GM23338 (cell line): Measurements from ENCODE around the gene THBS4. TPM values are rescaled to one million over a fixed set of nuclear protein-coding genes. Genes with fewer than 3 reads are reported as not detected.

Experiments
- ATAC-seq: fragments of 200-7000 bp; cut with Tn5 transposase; 3 replicates; pipeline ENCODE4 v1.9.1; 2020
- DNase-seq: peaks from one replicate; pipeline ENCODE4 v3.0.0-alpha.2; 2015; ENCODE audit warnings: low spot score
- H2AFZ ChIP-seq: fragments of 200-600 bp; sonication (generic); 2 replicates; pipeline ENCODE4 v1.8.0; 2016; ENCODE audit warnings: antibody characterized with exemption, mild to moderate bottlenecking, moderate library complexity
- H3F3A ChIP-seq: fragments of 200-600 bp; sonication (generic); replicated peaks from 2 replicates; pipeline ENCODE4 v1.8.0; 2017; ENCODE audit warnings: antibody characterized with exemption, mixed run types, low read depth
- H3K27ac ChIP-seq: fragments of 200-600 bp; sonication (generic); 2 replicates; pipeline ENCODE4 v1.6.1; 2016; ENCODE audit warnings: low read depth
- H3K27me3 ChIP-seq: fragments of 200-600 bp; sonication (generic); 2 replicates; pipeline ENCODE4 v1.8.0; 2016; ENCODE audit warnings: mild to moderate bottlenecking, mixed run types, moderate library complexity; ENCODE audit not compliant: insufficient read depth
- H3K36me3 ChIP-seq: fragments of 200-600 bp; sonication (generic); 2 replicates; pipeline ENCODE4 v1.8.0; 2016; ENCODE audit warnings: mild to moderate bottlenecking; ENCODE audit not compliant: insufficient read depth
- H3K4me1 ChIP-seq: fragments of 200-600 bp; sonication (generic); 2 replicates; pipeline ENCODE4 v1.8.0; 2016; ENCODE audit warnings: mild to moderate bottlenecking, moderate library complexity; ENCODE audit not compliant: insufficient read depth
- H3K4me2 ChIP-seq: fragments of 200-600 bp; sonication (generic); 2 replicates; pipeline ENCODE4 v1.7.1; 2017; ENCODE audit warnings: mixed run types
- H3K4me3 ChIP-seq: fragments of 200-600 bp; sonication (generic); 2 replicates; pipeline ENCODE4 v1.6.1; 2016; ENCODE audit warnings: mixed run types
- H3K79me2 ChIP-seq: fragments of 200-600 bp; sonication (generic); replicated peaks from 2 replicates; pipeline ENCODE4 v1.8.0; 2017; ENCODE audit warnings: mild to moderate bottlenecking; ENCODE audit not compliant: insufficient read depth
- H3K9me2 ChIP-seq: fragments of 200-600 bp; sonication (generic); 2 replicates; pipeline ENCODE4 v1.8.0; 2017; ENCODE audit not compliant: insufficient read depth
- H4K20me1 ChIP-seq: fragments of 200-600 bp; sonication (generic); replicated peaks from 2 replicates; pipeline ENCODE4 v1.8.0; 2017; ENCODE audit warnings: mild to moderate bottlenecking; ENCODE audit not compliant: insufficient read depth
- H3K27ac Mint-ChIP-seq: 2 replicates; pipeline ENCODE4 v1.8.0; 2020; ENCODE audit warnings: inconsistent platforms, mild to moderate bottlenecking, moderate library complexity, mixed read lengths
- H3K27me3 Mint-ChIP-seq: 3 replicates; pipeline ENCODE4 v1.8.0; 2022; ENCODE audit warnings: low read depth, mild to moderate bottlenecking, moderate library complexity, mixed read lengths, inconsistent platforms; ENCODE audit not compliant: insufficient read depth, poor library complexity
- H3K36me3 Mint-ChIP-seq: 3 replicates; pipeline ENCODE4 v1.8.0; 2021; ENCODE audit warnings: low read depth, mild to moderate bottlenecking, inconsistent platforms, moderate library complexity, mixed read lengths
- H3K4me1 Mint-ChIP-seq: 3 replicates; pipeline ENCODE4 v1.8.0; 2020; ENCODE audit warnings: mild to moderate bottlenecking, inconsistent platforms, mixed read lengths
- H3K4me3 Mint-ChIP-seq: 3 replicates; pipeline ENCODE4 v1.8.0; 2021; ENCODE audit warnings: moderate library complexity, mild to moderate bottlenecking, inconsistent platforms, mixed read lengths
- H3K9me3 Mint-ChIP-seq: 3 replicates; pipeline ENCODE4 v1.8.0; 2020; ENCODE audit warnings: moderate library complexity, mild to moderate bottlenecking, inconsistent platforms, mixed read lengths
- CREB1 ChIP-seq: fragments of 250-450 bp; sonication (Bioruptor Pico); IDR thresholded peaks from 2 replicates; pipeline ENCODE4 v1.5.0; 2020; ENCODE audit warnings: low read depth, mild to moderate bottlenecking, moderate library complexity
- EZH2 ChIP-seq: fragments of 200-600 bp; sonication (generic); IDR thresholded peaks from one replicate; pipeline ENCODE4 v1.8.0; 2017; ENCODE audit warnings: antibody characterized with exemption, mild to moderate bottlenecking, low read depth; ENCODE audit not compliant: unreplicated experiment
- EZH2phosphoT487 ChIP-seq: fragments of 200-600 bp; sonication (generic); IDR thresholded peaks from one replicate; pipeline ENCODE4 v1.8.1; 2018; ENCODE audit warnings: antibody characterized with exemption; ENCODE audit not compliant: unreplicated experiment
- JUNB ChIP-seq: IDR thresholded peaks from one replicate; pipeline ENCODE4 v1.6.1; 2016; ENCODE audit warnings: antibody characterized with exemption; ENCODE audit not compliant: unreplicated experiment
- NANOG ChIP-seq: IDR thresholded peaks from 2 replicates; pipeline ENCODE4 v1.6.1; 2016; ENCODE audit warnings: antibody characterized with exemption, borderline replicate concordance
- POLR2AphosphoS5 ChIP-seq: IDR thresholded peaks from 2 replicates; pipeline ENCODE4 v1.6.1; 2016; ENCODE audit warnings: antibody characterized with exemption, low read depth
- STAT1 ChIP-seq: IDR thresholded peaks from one replicate; pipeline ENCODE4 v1.6.1; 2016; ENCODE audit warnings: antibody characterized with exemption; ENCODE audit not compliant: unreplicated experiment
- ZNF114 ChIP-seq: fragments of 250-450 bp; sonication (Bioruptor Pico); IDR thresholded peaks from 2 replicates; pipeline ENCODE4 v1.5.0; 2020; ENCODE audit warnings: mild to moderate bottlenecking, moderate library complexity
- ZNF331 ChIP-seq: fragments of 250-450 bp; sonication (Bioruptor Pico); IDR thresholded peaks from 2 replicates; pipeline ENCODE4 v1.5.0; 2020; ENCODE audit warnings: low read depth, mild to moderate bottlenecking, moderate library complexity
- ZNF462 ChIP-seq: fragments of 250-450 bp; sonication (Bioruptor Pico); IDR thresholded peaks from 2 replicates; pipeline ENCODE4 v1.5.0; 2020; ENCODE audit warnings: mild to moderate bottlenecking, moderate library complexity
- polyA plus RNA-seq: library from polyadenylated mRNA; unstranded; fragments of >200 nt; fragmentation: Nextera tagmentation; extraction: Ambion mirVana; gene quantifications from 2 replicates; pipeline ENCODE4 v1.2.1, GENCODE V29; 2016
- total RNA-seq: library from RNA; depleted of rRNA; stranded (reverse); fragments of >200 nt; shearing (Covaris generic); gene quantifications from 2 replicates; pipeline ENCODE4 v1.2.3, GENCODE V29; 2014
- TF ChIP-seq, protein P1 (sequence below): IDR thresholded peaks from 2 replicates; pipeline ENCODE4 v1.6.1; 2016; ENCODE audit warnings: antibody characterized with exemption
- TF ChIP-seq, protein P2 (sequence below): IDR thresholded peaks from one replicate; pipeline ENCODE4 v1.6.1; 2018; ENCODE audit warnings: antibody characterized with exemption; ENCODE audit not compliant: unreplicated experiment
- TF ChIP-seq, protein P3 (sequence below), 2 experiments: fragments of 200-600 bp in 1 of 2; sonication (generic) in 1 of 2; conservative IDR thresholded peaks; 2 replicates each; pipeline versions ENCODE4 v1.5.1 to v1.6.1; 2016 to 2017; ENCODE audit warnings: antibody characterized with exemption in 2 of 2, low read depth in 2 of 2, mild to moderate bottlenecking in 2 of 2, moderate library complexity in 1 of 2

THBS4 gene
- total and polyA plus RNA-seq, 2 experiments from 2014 or later, result 14.0 to 23.2 TPM

- Mint-ChIP-seq H3K4me1 (peaks cover 15% of the 10 kb centered on the region), H3K36me3 (peaks cover 20% of the 10 kb centered on the region), H3K9me3 (peaks cover 18% of the 10 kb centered on the region), H3K27ac (no peak overlapping the region), H3K27me3 (peaks cover 10% of the 10 kb centered on the region), H3K4me3 (no peak overlapping the region)
- Histone ChIP-seq H3K27me3 (no peaks in the 10 kb centered on the region), H2AFZ (no peak overlapping the region), H3K4me2 (no peak overlapping the region), H3K4me1 (peaks cover 15% of the 10 kb centered on the region), H3K36me3 (peaks cover 7% of the 10 kb centered on the region; the same call in 1 of the 2 replicates), H4K20me1 (no peaks in the 10 kb centered on the region), H3K27ac (no peak overlapping the region), H3F3A (no peaks in the 10 kb centered on the region), H3K4me3 (no peak overlapping the region), H3K79me2 (no peaks in the 10 kb centered on the region), H3K9me2 (no peaks in the 10 kb centered on the region)
- DNase-seq, result no peak
- no peak for TF ChIP-seq POLR2AphosphoS5
- no peak for TF ChIP-seq CREB1 (CRISPR knock-in tag)
- TF ChIP-seq JUNB, result no peak
- TF ChIP-seq, protein P1, sequence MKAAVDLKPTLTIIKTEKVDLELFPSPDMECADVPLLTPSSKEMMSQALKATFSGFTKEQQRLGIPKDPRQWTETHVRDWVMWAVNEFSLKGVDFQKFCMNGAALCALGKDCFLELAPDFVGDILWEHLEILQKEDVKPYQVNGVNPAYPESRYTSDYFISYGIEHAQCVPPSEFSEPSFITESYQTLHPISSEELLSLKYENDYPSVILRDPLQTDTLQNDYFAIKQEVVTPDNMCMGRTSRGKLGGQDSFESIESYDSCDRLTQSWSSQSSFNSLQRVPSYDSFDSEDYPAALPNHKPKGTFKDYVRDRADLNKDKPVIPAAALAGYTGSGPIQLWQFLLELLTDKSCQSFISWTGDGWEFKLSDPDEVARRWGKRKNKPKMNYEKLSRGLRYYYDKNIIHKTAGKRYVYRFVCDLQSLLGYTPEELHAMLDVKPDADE, result no peak
- no peak for TF ChIP-seq ZNF462 (CRISPR knock-in tag)
- TF ChIP-seq EZH2, result no peak
- TF ChIP-seq EZH2phosphoT487, result no peak
- no peak for TF ChIP-seq NANOG
- TF ChIP-seq, protein P2, sequence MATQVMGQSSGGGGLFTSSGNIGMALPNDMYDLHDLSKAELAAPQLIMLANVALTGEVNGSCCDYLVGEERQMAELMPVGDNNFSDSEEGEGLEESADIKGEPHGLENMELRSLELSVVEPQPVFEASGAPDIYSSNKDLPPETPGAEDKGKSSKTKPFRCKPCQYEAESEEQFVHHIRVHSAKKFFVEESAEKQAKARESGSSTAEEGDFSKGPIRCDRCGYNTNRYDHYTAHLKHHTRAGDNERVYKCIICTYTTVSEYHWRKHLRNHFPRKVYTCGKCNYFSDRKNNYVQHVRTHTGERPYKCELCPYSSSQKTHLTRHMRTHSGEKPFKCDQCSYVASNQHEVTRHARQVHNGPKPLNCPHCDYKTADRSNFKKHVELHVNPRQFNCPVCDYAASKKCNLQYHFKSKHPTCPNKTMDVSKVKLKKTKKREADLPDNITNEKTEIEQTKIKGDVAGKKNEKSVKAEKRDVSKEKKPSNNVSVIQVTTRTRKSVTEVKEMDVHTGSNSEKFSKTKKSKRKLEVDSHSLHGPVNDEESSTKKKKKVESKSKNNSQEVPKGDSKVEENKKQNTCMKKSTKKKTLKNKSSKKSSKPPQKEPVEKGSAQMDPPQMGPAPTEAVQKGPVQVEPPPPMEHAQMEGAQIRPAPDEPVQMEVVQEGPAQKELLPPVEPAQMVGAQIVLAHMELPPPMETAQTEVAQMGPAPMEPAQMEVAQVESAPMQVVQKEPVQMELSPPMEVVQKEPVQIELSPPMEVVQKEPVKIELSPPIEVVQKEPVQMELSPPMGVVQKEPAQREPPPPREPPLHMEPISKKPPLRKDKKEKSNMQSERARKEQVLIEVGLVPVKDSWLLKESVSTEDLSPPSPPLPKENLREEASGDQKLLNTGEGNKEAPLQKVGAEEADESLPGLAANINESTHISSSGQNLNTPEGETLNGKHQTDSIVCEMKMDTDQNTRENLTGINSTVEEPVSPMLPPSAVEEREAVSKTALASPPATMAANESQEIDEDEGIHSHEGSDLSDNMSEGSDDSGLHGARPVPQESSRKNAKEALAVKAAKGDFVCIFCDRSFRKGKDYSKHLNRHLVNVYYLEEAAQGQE, result no peak
- TF ChIP-seq, protein P3, sequence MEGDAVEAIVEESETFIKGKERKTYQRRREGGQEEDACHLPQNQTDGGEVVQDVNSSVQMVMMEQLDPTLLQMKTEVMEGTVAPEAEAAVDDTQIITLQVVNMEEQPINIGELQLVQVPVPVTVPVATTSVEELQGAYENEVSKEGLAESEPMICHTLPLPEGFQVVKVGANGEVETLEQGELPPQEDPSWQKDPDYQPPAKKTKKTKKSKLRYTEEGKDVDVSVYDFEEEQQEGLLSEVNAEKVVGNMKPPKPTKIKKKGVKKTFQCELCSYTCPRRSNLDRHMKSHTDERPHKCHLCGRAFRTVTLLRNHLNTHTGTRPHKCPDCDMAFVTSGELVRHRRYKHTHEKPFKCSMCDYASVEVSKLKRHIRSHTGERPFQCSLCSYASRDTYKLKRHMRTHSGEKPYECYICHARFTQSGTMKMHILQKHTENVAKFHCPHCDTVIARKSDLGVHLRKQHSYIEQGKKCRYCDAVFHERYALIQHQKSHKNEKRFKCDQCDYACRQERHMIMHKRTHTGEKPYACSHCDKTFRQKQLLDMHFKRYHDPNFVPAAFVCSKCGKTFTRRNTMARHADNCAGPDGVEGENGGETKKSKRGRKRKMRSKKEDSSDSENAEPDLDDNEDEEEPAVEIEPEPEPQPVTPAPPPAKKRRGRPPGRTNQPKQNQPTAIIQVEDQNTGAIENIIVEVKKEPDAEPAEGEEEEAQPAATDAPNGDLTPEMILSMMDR (conservative IDR thresholded peaks at IDR 0.05; ENCODE audit: low read depth in 2 of 2), result no peak
- TF ChIP-seq STAT1, result no peak
- TF ChIP-seq ZNF331, result no peak
- no peak for TF ChIP-seq ZNF114 (CRISPR knock-in tag)
- ATAC-seq, result no peak
Observed at GRCh38 chr5:80116000-80116399, 80.9 kb downstream of the THBS4 start.
